ENCODE measurements around the gene ANXA4.
"Not testable (repeated sequence)": the region's sequence is repeated elsewhere in the genome, so short reads cannot be mapped to it uniquely, and the experiment has no call there.

Gene ANXA4

GRCh38 chr2:69720404-69720803 lies 21.5 kb upstream of the ANXA4 start:
- no peak for DNase-seq (ENCODE audit: low read depth)

GRCh38 chr2:69721022-69721421 lies 20.9 kb upstream of the ANXA4 start:
- DNase-seq (ENCODE audit: low read depth): no peak

DNA sequence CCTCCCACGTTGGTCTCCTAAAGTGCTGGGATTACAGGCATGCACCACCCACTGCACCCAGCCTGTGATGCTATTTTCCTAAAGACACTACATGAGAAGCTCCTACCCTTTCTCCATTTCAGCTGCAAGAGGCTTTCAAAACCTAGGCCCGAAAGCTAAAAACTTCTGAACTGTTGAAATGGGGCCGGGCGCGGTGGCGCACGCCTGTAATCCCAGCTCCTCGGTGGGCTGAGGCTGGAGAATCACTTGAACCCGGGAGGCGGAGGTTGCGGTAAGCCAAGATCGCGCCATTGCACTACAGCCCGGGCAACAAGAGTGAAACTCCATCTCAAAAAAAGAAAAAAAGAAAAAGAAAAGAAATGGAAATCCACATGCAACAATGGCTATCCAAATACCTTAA lies 18.1 kb upstream of the ANXA4 start:
- DNase-seq (ENCODE audit: low read depth): no peak

DNA sequence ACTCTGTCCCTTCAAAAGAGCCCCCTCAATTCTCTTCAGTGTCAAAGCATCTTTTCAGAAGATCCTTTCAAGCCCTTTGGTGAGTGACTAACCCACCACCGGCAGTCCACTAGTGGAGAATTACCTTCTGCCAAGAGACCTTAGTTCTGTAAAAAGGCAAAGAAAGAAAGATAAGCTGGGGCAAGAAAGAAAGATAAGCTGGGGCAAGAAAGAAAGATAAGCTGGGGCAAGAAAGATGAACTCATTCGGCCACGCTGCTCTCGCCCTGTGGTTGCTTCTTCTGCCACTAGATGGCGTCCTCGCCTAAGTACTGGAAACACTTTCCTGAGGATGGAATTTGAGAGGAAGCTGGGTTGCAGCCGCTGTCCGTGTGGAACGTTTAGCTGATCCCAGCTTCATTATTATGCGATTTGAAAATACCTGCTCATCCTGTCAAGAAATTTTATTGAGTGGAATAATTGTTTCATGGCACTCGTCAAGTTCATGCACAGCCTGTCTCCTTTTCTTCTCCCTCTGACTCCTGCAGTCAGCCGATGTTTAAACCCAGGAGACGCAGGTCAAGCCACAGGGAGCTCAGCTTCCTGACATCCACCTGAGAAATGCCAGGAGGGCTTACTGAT lies 17.3 kb upstream of the ANXA4 start:
- peak; percentile 65 for DNase-seq (ENCODE audit: low read depth)

GRCh38 chr2:69725706-69726360 lies 16.1 kb upstream of the ANXA4 start:
- no peak for DNase-seq (ENCODE audit: low read depth)

GRCh38 chr2:69729266-69729665 lies 12.7 kb upstream of the ANXA4 start:
- DNase-seq (ENCODE audit: low read depth): no peak

DNA sequence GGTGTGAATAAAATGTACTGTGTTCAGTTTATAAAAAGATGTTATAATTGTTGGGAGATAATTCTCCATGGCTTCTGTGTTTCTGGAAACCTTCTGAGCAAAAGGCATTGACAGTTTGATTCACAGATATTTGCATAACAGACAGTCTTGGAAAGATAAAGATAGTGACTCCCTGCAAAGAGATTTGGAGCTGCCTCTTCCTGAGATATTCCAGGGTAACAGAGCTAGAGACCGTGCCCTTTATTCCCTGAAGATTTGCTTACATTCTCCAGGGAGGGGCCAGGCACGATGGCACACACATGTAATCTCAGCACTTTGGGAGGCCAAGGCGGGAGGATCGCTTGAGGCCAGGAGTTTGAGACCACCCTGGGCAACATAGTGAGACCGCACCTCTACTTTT lies 12.2 kb upstream of the ANXA4 start:
- no peak for DNase-seq (ENCODE audit: low read depth)

DNA sequence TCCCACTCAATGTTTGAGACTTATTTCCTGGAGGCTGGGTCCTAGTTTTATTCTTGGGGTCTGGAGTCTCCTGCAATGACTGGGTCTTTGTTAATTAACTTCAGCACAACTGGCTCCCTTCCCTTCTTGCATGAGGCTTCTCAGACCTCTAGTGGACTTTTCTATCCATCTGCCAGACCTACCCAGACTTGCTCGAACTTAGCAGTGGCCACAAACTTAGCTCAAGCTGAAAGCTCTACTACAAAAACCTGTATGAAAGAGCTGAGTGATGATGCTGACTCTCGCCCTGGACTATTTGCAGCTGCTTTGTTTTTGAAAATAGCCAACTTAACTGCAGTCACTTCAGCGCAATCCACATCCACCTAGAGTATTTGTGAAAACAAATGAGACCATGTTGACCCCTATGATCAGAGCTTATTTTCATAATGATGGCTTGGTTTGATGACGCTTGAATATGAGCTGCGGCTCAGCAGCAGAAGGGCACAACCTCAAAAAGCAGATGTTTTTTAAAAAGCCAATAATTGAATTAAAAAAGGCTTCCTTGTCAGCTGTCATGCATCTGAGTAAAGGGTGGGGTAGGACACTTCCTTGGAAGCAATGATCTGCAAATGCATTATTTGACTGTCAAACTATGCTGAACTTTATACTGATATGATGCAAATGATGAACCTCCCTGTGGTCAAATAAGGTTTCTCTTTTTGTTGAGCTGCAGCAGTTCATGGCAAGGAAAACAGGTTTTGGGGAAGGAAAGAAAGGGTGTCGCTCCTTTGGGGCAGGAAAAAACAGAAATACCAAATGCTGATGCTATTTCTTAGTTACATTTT lies 10.6 kb upstream of the ANXA4 start:
- no peak for DNase-seq (ENCODE audit: low read depth)

GRCh38 chr2:69733342-69734034 lies 8.4 kb upstream of the ANXA4 start:
- no peak for DNase-seq (ENCODE audit: low read depth)

- no peak for DNase-seq (ENCODE audit: low read depth)
Observed at GRCh38 chr2:69734035-69734611, 7.8 kb upstream of the ANXA4 start.

GRCh38 chr2:69734854-69735544 lies 6.9 kb upstream of the ANXA4 start:
- DNase-seq (ENCODE audit: low read depth): no peak

DNA sequence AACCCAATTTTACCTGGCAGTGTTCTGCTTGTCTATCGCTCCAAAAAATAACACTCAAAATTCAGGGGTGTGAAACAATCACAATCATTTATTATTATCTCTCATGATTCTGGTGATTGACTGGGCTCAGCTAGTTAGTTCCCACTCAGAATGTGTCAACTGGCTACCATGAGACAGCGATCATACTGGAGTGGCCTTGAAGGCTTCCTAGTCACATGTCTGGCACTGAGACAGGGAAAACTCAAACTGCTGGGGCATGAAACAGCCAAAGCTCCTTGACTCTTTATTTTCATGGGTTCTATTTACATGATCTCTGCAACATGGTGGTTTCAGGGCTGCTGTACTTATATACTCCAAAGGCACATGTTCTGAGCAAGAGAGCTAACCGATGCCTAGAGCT lies 6.2 kb upstream of the ANXA4 start:
- no peak for DNase-seq (ENCODE audit: low read depth)

GRCh38 chr2:69738149-69738548 lies 3.8 kb upstream of the ANXA4 start:
- not testable (repeated sequence) for DNase-seq (ENCODE audit: low read depth)

DNA sequence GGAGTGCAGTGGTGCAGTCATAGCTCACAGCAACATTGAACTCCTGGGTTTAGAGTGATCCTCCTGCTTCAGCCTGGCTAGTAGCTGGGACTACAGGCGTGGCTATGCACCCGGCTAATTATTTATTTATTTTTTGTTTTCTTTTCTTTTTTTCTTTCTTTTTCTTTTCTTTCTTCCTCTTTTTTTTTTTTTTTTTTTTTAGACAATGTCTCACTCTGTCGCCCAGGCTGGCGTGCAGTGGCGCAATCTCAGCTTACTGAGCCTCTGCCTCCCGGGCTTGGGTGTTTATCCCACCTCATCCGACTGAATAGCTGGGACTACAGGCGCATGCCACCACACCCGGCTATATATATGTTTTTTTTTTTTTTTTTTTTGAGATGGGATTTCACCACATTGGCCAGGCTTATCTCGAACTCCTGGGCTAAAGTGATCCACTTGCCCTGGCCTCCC lies 1.4 kb upstream of the ANXA4 start:
- no peak for DNase-seq (ENCODE audit: low read depth)

GRCh38 chr2:69741229-69741574 lies 732 bp upstream of the ANXA4 start:
- peak; percentile 68 for DNase-seq (ENCODE audit: low read depth)

- no peak for DNase-seq (ENCODE audit: low read depth)
Observed at GRCh38 chr2:69742322-69742952, 503 bp downstream of the ANXA4 start.

DNA sequence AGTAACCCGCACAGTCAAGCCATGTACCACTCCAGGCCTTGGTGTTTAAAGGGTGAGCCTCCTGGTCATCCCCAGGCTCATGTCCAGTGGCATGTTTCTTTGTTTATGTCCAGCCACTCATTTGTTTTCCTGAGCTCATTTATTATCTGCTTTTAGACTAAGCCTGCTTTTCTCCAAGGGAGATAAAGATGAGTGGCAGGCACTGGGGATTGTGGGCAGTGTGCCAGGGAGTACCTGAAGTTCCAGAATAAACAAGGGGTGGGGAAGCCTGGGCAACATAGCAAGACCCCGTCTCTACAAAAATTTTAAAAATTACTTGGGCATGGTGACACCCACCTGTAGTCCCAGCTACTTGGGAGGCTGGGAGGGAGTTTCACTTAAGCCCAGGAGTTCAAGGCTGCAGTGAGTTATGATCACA lies 1.9 kb downstream of the ANXA4 start:
- no peak for DNase-seq (ENCODE audit: low read depth)

DNA sequence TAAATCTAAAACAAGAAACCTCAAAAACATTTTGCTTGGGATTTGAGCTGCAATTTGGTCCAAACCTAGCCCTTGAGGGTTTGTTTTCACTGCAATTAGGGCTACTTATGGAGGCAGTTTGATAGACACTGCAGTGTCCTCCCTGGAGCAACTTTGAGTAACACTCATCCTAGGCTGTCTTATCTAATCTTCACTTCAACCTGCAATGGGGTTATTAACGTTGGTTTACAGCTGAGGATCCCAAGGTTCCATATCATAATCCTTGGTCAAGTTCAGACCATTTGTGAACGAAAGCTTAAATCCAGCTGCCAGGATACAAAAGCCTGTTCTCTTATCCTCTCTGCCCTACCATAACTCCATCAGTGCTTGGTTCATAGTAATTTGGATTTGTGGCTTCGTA lies 2.5 kb downstream of the ANXA4 start:
- DNase-seq (ENCODE audit: low read depth): no peak

DNA sequence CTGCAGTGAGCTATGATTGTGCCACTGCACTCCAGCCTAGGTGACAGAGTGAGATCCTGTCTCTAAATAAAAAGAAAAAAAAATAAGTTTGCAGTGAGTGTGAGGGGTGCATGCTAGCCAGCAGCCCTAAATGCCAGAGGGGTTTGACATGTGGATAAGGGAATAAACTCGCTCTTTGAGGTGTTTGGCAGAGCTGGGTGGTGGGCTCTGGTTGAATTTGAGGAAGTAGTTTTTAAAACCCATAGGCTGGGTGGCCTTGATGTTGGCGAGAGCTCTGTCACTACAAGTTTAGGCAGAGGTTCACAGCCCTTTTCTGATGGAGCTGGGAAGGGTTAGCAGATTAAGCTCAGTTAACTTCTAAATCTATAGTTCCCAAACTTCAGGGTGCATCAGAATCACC lies 3.1 kb downstream of the ANXA4 start:
- no peak for DNase-seq (ENCODE audit: low read depth)

- DNase-seq (ENCODE audit: low read depth): no peak
Observed at GRCh38 chr2:69750246-69750645, 8.3 kb downstream of the ANXA4 start.

DNA sequence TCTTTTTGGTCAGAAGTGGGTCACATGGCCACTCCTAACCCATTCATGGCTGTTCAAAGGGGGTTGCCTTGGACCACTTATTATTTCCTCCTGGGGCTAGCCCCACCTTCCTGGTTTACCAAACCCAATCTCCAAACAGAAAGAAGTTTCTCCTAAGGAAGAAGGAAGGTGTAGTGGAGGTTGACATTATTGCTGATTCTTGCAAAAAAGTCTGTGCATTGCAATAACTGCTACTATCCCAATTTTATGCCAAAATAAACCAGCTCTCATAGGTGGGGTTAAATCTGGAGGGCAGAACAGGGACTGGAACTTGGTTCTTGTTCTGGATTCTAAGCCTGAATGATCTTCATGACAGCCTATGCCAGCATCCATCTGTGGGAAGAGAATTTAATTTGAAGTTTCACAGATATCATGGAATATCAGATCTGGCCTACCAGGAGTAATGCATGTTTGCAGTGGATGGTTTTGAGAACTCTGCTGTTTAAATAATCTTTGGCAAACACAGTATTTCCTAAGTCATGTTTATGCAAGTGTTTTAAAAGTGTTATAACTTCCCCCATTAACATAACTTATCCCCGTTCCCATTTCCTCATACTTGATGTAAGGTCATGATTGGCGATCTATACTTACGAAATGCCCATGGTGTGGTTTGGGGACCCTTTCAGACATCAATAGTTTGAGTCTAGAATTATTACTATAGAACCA lies 11.9 kb downstream of the ANXA4 start:
- DNase-seq (ENCODE audit: low read depth): no peak

Data from fibroblast of the conjunctiva (primary cell).